Measurements from ENCODE around the gene SLC35B4. TPM values are rescaled to one million over a fixed set of nuclear protein-coding genes. Genes with fewer than 3 reads are reported as not detected.

Gene SLC35B4, protein sequence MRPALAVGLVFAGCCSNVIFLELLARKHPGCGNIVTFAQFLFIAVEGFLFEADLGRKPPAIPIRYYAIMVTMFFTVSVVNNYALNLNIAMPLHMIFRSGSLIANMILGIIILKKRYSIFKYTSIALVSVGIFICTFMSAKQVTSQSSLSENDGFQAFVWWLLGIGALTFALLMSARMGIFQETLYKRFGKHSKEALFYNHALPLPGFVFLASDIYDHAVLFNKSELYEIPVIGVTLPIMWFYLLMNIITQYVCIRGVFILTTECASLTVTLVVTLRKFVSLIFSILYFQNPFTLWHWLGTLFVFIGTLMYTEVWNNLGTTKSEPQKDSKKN
- total RNA-seq: 10.7 TPM

DNA sequence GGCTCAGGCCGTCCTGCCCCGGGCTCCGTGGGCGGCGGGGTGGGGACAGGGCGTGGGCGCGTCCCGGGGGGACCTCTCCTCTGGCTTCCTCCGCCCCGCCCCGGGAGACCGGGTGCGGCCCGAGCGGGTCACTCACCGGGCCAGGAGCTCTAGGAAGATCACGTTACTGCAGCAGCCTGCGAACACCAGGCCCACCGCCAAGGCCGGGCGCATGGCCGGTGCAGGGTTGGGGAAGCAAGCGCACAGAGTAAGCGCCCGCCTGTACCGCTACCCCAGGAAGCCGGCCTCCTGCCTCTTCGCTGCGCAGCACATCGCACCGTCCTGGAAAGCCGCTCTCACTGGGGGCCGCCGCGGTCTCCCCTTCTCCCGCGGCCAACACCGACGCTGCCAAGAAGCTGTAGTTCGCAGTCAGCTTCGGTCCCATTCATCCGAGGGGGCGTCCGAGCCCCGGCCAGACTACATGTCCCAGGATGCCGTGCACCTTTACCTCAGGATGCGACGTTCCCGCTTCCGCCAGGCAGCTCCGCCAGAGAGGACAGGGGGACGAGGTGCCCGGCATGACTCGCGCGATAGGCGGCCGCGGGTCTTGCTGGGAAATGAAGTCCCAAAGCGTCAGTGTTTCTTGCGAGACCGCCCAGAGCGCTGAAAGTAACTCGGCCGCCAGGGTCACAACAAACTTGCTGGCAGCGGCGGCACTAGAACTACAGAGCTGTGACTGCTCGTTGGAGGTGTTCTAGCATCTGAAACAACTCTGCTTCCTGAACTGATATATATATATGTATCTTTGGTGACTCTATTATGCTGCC, at the start of gene SLC35B4:
TSS of gene SLC35B4 (minus strand) at position 392 of the 806 bp plus-strand sequence. CDS start at position 213, 179 bp downstream.
- DNase-seq (ENCODE audit: low spot score): peak; percentile 97

DNA sequence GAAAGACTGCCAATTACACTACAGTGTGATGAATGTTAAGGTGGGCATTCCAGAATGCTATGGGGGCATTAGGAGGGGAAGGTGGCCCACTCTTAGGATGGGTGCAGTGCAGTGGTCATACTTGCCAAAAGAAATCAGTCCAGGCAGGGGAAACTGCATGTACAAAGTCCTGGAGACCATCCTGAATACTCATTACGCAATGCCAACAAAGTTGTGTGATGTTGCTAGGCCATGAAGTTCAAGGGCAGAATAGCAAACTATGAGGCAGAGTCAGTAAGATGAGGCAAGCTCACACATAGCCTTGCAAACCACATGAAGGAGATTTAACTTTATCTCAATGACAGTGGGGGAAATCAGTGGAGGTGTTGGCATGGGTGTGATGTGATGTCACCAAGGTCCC, 49.8 kb upstream of the SLC35B4 start:
- DNase-seq (ENCODE audit: low spot score): no peak

- DNase-seq (ENCODE audit: low spot score): peak; percentile 48
Observed at GRCh38 chr7:134365341-134366054, 48.8 kb upstream of the SLC35B4 start.

GRCh38 chr7:134364619-134365037, 47.9 kb upstream of the SLC35B4 start:
- DNase-seq (ENCODE audit: low spot score): peak; percentile 85

- peak; percentile 39 for DNase-seq (ENCODE audit: low spot score)
Observed at GRCh38 chr7:134362587-134363483, 46.1 kb upstream of the SLC35B4 start.

- DNase-seq (ENCODE audit: low spot score): no peak
Observed at GRCh38 chr7:134359787-134360432, 43.2 kb upstream of the SLC35B4 start.

GRCh38 chr7:134357486-134357885, 40.8 kb upstream of the SLC35B4 start:
- no peak for DNase-seq (ENCODE audit: low spot score)

DNA sequence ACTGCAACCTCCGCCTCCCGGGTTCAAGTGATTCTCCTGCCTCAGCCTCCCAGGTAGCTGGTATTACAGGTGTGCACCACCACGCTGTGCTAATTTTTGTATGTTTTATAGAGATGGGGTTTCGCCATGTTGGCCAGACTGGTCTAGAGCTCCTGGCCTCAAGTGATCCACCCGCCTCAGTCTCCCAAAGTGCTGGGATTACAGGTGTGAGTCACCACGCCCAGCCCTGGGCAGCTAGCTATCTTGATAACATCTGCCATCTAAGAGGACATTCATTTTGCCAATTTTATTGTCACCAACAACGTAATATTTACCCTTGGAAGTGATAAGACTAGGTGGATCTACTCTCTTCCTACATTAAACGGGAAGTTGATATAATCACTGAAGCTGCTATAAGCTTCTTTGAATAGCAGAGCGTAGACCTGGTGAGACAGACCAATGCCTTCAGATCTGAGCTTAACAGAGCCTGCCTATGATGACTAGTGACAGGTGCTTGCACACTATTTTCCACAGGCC, 39.7 kb upstream of the SLC35B4 start:
- no peak for DNase-seq (ENCODE audit: low spot score)

DNA sequence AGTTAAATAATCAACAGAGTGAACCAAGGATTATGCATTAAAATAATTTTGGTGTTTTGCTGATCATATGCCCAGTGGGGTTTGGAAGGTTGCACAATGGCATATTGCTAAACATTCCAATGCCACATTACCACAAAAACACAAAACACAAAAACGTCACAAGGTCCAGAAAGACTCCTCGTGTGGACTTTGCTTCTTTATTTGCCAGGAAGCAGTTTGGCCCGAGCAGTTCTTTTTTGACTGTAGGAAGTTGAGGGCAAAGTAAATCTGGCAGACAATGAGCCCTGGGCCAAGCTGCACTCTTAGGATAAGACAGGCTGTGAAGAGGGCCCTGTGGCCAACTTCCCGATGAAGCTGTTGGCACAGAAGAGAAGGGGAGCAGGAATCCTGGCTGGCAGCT, 39.2 kb upstream of the SLC35B4 start:
- DNase-seq (ENCODE audit: low spot score): peak; percentile 86

DNA sequence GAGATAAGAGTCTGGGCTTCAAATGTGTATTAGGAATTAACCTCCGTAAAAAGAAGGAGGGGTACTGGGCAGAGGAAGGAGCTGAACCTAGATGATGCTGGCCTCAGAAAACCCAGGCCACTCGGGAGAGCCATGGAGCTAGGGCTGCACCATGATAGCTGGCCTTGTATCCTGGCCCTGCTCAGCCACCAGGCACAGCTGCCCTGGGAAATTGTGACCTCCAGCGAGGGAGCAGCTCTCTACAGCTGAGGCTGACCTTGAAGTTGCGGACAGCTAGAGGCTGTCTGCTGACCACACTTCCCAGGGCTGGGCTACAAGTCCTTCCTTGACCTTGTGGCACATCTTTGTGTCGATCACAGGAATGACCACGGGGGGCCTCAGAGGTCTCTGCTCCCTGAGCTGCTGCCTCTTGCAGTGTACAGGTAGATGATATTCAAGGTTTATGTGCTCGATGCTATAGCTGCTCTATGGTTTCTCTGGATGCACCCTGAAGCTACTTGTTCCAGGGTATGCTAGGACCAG, 38.3 kb upstream of the SLC35B4 start:
- no peak for DNase-seq (ENCODE audit: low spot score)

- DNase-seq (ENCODE audit: low spot score): no peak
Observed at GRCh38 chr7:134353411-134353810, 36.7 kb upstream of the SLC35B4 start.

GRCh38 chr7:134351424-134351823, 34.7 kb upstream of the SLC35B4 start:
- DNase-seq (ENCODE audit: low spot score): no peak

DNA sequence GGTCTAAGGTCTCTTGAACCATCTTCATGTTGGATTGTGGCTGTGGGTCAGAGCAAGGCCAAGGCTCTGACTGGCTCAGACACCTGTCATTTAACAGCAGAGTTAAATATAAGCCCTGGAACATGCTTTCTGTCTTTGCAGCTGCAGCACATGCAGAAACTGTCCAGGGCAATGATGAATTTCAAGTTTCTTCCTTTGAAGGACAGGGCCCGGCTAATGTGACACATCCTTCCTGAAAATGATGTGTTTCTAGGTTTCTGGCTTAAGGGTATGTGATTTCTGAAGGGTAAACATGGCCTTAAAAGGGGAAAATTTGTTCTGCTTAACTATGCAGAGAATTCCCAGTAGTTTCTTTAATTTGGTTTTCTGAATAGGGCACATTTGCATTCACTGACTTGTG, 34.0 kb upstream of the SLC35B4 start:
- no peak for DNase-seq (ENCODE audit: low spot score)

DNA sequence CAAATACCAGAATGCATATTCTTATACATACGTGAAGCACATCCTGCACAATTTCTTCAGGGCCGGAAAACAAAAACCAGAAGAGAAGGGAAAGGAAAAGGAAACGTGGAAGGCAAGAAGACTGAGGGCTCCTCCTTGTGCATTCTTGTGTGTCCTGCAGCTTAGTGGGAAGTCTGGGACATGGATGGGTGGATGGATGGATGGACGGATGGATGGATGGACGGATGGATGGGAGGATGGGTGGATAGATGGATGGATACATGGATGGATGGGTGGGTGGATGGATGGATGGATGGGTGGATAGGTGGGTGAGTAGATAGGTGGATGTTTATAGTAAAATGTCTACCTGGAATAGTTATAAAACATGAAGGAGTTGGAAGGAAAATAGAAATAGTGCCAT, 30.8 kb upstream of the SLC35B4 start:
- no peak for DNase-seq (ENCODE audit: low spot score)

GRCh38 chr7:134343796-134344195, 27.1 kb upstream of the SLC35B4 start:
- no peak for DNase-seq (ENCODE audit: low spot score)

- DNase-seq (ENCODE audit: low spot score): no peak
Observed at GRCh38 chr7:134343136-134343535, 26.4 kb upstream of the SLC35B4 start.

GRCh38 chr7:134339475-134339874, 22.7 kb upstream of the SLC35B4 start:
- DNase-seq (ENCODE audit: low spot score): peak; percentile 42

DNA sequence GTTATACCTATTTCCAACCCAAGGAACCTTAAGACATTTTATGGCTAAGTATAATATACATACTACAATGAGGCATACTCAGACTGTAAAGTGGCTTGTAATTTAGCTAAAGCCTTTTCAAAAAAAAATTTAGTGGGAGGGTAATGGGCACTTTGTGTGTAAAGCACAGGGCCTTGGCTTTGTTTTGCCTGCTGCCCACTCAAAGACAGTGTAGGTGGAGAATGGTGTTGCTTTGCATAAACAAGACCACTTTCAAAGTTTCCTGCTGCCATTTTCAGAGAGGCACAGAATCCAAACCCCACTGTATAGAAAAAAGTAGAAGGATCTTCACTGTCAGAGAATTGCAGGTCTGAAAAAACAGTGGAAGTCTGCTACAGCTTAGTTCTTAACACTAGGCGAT, 21.2 kb upstream of the SLC35B4 start:
- DNase-seq (ENCODE audit: low spot score): no peak

GRCh38 chr7:134334408-134334807, 17.7 kb upstream of the SLC35B4 start:
- DNase-seq (ENCODE audit: low spot score): no peak

DNA sequence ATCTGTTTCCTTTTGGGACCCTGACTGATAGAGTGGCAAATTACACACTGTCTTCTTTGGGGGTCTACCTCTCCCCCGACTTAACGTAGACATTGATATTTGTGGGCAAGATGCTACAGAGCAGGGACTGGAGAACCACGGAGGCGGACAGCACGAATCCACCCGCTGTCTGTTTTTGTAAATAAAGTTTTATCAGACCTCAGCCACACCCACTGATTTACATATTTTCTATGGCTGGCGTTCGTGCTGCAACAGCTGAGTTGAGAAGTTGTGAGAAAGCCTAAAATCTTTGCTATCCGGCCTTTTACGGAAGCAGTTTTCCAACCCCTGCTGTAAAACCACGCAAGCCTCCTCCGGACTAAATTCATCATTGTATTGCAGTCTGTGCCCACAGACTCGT, 17.2 kb upstream of the SLC35B4 start:
- no peak for DNase-seq (ENCODE audit: low spot score)
